Measurements from ENCODE around the gene STX7. TPM values are rescaled to one million over a fixed set of nuclear protein-coding genes. Genes with fewer than 3 reads are reported as not detected.

The STX7 gene
- total and polyA plus RNA-seq, 2 donors from 2014 or later, result 27.4 to 77.9 TPM

GRCh38 chr6:132401618-132402285 lies 111.2 kb downstream of the STX7 start:
- Histone ChIP-seq H3K4me1 (ENCODE audit: control insufficient read depth in 2 of 3, insufficient read depth in 2 of 3, low read depth in 1 of 3, low read length in 3 of 3) (no peaks in the 10 kb centered on the region), H3K9me3 (ENCODE audit: control insufficient read depth in 2 of 3, insufficient read depth in 1 of 3, low read length in 3 of 3) (no peaks in the 10 kb centered on the region), H3K27me3 (ENCODE audit: control insufficient read depth, insufficient read depth, low read length) (no peaks in the 10 kb centered on the region), H3K9ac (ENCODE audit: low read length in 3 of 3) (peak overlapping the region in 1 of 3 donors; percentile 34), H3K4me3 (ENCODE audit: low read length in 3 of 3) (peak overlapping the region; percentile 35 to 66 (median 58)), H3K27ac (ENCODE audit: low read depth in 2 of 2, low read length in 2 of 2) (no peak overlapping the region), H3K36me3 (ENCODE audit: control insufficient read depth in 2 of 3, insufficient read depth in 3 of 3, low read length in 3 of 3) (no peaks in the 10 kb centered on the region)
- intact Hi-C loops (cut with DNase I), result no loop called here
- FAIRE-seq (no peak), DNase-seq (peak in 4 of 5 donors; percentile 37 to 78 (median 57))
- TF ChIP-seq, protein P1, sequence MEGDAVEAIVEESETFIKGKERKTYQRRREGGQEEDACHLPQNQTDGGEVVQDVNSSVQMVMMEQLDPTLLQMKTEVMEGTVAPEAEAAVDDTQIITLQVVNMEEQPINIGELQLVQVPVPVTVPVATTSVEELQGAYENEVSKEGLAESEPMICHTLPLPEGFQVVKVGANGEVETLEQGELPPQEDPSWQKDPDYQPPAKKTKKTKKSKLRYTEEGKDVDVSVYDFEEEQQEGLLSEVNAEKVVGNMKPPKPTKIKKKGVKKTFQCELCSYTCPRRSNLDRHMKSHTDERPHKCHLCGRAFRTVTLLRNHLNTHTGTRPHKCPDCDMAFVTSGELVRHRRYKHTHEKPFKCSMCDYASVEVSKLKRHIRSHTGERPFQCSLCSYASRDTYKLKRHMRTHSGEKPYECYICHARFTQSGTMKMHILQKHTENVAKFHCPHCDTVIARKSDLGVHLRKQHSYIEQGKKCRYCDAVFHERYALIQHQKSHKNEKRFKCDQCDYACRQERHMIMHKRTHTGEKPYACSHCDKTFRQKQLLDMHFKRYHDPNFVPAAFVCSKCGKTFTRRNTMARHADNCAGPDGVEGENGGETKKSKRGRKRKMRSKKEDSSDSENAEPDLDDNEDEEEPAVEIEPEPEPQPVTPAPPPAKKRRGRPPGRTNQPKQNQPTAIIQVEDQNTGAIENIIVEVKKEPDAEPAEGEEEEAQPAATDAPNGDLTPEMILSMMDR (IDR thresholded peaks at IDR 0.05; ENCODE audit: borderline replicate concordance, extremely low read depth, insufficient read depth), result no peak

- Histone ChIP-seq H3K27ac (ENCODE audit: low read depth in 2 of 2, low read length in 2 of 2) (peak within 1 kb of the TSS; percentile 23 to 41), H3K36me3 (ENCODE audit: control insufficient read depth in 2 of 3, insufficient read depth in 3 of 3, low read length in 3 of 3) (no peaks in the 10 kb centered on the region), H3K9ac (ENCODE audit: low read length in 3 of 3) (peak within 1 kb of the TSS in 2 of 3 donors; percentile 60 to 63), H3K9me3 (ENCODE audit: control insufficient read depth in 2 of 3, insufficient read depth in 1 of 3, low read length in 3 of 3) (no peaks in the 10 kb centered on the region), H3K27me3 (ENCODE audit: control insufficient read depth, insufficient read depth, low read length) (no peaks in the 10 kb centered on the region), H3K4me3 (ENCODE audit: low read length in 3 of 3) (peak within 1 kb of the TSS; percentile 50 to 78 (median 58)), H3K4me1 (ENCODE audit: control insufficient read depth in 2 of 3, insufficient read depth in 2 of 3, low read depth in 1 of 3, low read length in 3 of 3) (no peaks in the 10 kb centered on the region)
- intact Hi-C loops (cut with DNase I), result no loop called here
- TF ChIP-seq, protein P1 (IDR thresholded peaks at IDR 0.05; ENCODE audit: borderline replicate concordance, extremely low read depth, insufficient read depth), result no peak
- FAIRE-seq (no peak), DNase-seq (peak; percentile 74 to 89 (median 77))
Measured at GRCh38 chr6:132400883-132401617, 111.9 kb downstream of the STX7 start, which contains the start of gene MOXD1. MOXD1 (minus strand) TSS chr6:132401475; CDS start chr6:132401426, 49 bp downstream.

DNA sequence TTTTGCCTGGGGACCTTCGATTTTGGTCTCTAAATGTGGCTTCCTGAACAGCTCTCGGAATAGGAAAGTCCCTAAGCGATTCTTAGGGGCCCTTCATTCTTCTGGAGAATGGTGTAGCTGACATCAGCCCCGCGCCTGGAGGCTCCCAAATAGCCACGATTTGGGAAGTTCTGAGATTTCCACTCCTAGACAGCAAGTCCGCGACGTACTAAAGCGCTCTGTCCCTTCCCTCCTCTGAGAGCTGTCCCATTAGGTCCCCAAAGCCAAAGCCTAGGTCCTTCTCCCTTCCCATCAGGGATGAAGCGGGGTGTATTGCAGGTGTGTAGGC lies 112.4 kb downstream of the STX7 start:
- H3K36me3 ChIP-seq (ENCODE audit: control insufficient read depth in 2 of 3, insufficient read depth in 3 of 3, low read length in 3 of 3), result no peaks in the 10 kb centered on the region
- H3K27ac ChIP-seq (ENCODE audit: low read depth in 2 of 2, low read length in 2 of 2), result peak overlapping the region; percentile 23 to 41
- peaks cover 0 to 3% (median 2%) of the 10 kb centered on the region in 3 donors for H3K9me3 ChIP-seq (ENCODE audit: control insufficient read depth in 2 of 3, insufficient read depth in 1 of 3, low read length in 3 of 3)
- DNase-seq (peak in 3 of 5 donors; percentile 38 to 57 (median 40)), FAIRE-seq (no peak)
- no peaks in the 10 kb centered on the region for H3K27me3 ChIP-seq (ENCODE audit: control insufficient read depth, insufficient read depth, low read length)
- H3K4me1 ChIP-seq (ENCODE audit: control insufficient read depth in 2 of 3, insufficient read depth in 2 of 3, low read depth in 1 of 3, low read length in 3 of 3), result no peaks in the 10 kb centered on the region
- H3K9ac ChIP-seq (ENCODE audit: low read length in 3 of 3), result peak overlapping the region in 1 of 3 donors; percentile 63
- TF ChIP-seq, protein P1 (IDR thresholded peaks at IDR 0.05; ENCODE audit: borderline replicate concordance, extremely low read depth, insufficient read depth), result no peak
- peak overlapping the region; percentile 50 to 78 (median 58) for H3K4me3 ChIP-seq (ENCODE audit: low read length in 3 of 3)
- intact Hi-C loops (cut with DNase I), result no loop called here

Measured in kidney (tissue), 14 donors.